ENCODE data around the gene PIP5K1A. TPM values are rescaled to one million over a fixed set of nuclear protein-coding genes. Genes with fewer than 3 reads are reported as not detected.

PIP5K1A gene
- total and polyA plus RNA-seq, 9 of the 15 experiments (the other 6 are each of a cell fraction or from before 2014, with no cell fraction given): 1.9 to 42.4 (median 18.8) TPM

DNA sequence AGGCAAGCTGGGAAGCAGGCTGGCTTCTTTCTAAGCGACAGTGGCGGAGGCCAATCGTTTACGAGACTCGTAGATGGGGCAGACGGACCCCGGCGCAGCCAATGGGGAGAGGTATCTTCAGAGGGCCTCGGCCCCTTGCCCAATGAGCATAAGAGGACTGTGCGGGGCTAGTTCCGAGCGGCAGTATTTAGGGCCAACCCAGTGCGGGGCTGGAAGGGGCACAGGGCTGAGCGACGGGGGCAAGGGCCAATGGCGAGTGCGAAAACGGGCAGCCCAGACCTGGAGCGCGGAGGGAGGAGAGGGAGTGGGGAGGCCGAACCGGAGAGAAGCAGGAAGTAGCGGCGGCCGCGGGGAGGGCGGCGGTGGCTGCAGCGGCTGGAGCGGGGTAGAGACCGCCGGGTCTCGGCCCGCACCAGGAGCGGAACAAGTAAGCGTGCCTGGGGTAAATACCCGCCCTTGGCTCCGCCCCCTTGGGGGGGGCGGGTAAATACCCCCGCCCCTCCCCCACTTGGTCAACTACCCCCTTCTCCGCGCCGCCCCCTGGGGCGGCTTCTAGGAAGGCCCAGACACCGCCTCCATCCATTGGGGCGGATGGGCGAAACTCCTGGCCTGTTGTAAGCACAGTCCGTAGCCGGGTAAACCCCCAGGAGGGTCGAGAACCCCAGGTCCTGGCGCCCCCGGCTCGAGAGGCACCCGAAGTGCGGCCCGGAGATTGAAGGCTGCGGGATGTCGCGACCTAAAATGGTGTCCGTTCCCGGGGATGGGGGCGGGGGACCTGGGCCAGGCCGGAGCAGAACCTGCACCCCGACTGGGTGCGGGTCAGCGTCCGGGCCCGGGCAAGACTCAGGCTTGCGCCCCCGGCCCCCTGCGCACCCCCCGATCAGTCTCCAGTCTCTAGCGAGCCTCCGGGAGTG is 83.9 kb downstream of the PIP5K1A start, which contains the start of gene ZNF687 (continued):
- 0 out of 2 replicates have a peak, but pooled peaks have one; percentile 19 for TF ChIP-seq ZNF143 (CRISPR knock-in tag; IDR thresholded peaks at IDR 0.05)
- 0 out of 2 replicates have a peak, but pooled peaks have one; percentile 19 for TF ChIP-seq KLF13 (tag; IDR thresholded peaks at IDR 0.05; ENCODE audit: borderline replicate concordance, low read depth)
- peak; percentile 11; the same call in 1 of the 2 replicates for TF ChIP-seq POLR2A (conservative IDR thresholded peaks at IDR 0.05)
- TF ChIP-seq NFYB (IDR thresholded peaks at IDR 0.05; ENCODE audit: extremely low read depth, insufficient read length): peak; percentile 88
- peak; percentile 23 to 58; a peak in 2 of 4 replicates for TF ChIP-seq FOXA3 (CRISPR knock-in tag; conservative IDR thresholded peaks at IDR 0.05 in 1 of 2, IDR thresholded peaks at IDR 0.05 in 1 of 2)
- TF ChIP-seq, protein P1, sequence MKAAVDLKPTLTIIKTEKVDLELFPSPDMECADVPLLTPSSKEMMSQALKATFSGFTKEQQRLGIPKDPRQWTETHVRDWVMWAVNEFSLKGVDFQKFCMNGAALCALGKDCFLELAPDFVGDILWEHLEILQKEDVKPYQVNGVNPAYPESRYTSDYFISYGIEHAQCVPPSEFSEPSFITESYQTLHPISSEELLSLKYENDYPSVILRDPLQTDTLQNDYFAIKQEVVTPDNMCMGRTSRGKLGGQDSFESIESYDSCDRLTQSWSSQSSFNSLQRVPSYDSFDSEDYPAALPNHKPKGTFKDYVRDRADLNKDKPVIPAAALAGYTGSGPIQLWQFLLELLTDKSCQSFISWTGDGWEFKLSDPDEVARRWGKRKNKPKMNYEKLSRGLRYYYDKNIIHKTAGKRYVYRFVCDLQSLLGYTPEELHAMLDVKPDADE (conservative IDR thresholded peaks at IDR 0.05; ENCODE audit: control insufficient read depth, low read depth, low read length): peak; percentile 44
- TF ChIP-seq SNRNP70 (optimal IDR thresholded peaks at IDR 0.05; ENCODE audit: low read depth, low read length): no peak
- TF ChIP-seq HEY1 (CRISPR knock-in tag; IDR thresholded peaks at IDR 0.05; ENCODE audit: borderline replicate concordance): no peak
- TF ChIP-seq, protein P2, sequence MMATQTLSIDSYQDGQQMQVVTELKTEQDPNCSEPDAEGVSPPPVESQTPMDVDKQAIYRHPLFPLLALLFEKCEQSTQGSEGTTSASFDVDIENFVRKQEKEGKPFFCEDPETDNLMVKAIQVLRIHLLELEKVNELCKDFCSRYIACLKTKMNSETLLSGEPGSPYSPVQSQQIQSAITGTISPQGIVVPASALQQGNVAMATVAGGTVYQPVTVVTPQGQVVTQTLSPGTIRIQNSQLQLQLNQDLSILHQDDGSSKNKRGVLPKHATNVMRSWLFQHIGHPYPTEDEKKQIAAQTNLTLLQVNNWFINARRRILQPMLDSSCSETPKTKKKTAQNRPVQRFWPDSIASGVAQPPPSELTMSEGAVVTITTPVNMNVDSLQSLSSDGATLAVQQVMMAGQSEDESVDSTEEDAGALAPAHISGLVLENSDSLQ (IDR thresholded peaks at IDR 0.05): peak; percentile 100
- peak in 1 of 2 experiments; percentile 69; a peak in 1 of 4 replicates for TF ChIP-seq KDM1A (IDR thresholded peaks at IDR 0.05)
- no peak for TF ChIP-seq EZH2 (IDR thresholded peaks at IDR 0.05; ENCODE audit: borderline replicate concordance, low read depth, low read length)
- TF ChIP-seq ETV5 (CRISPR knock-in tag; IDR thresholded peaks at IDR 0.05; ENCODE audit: low read depth): peak; percentile 41; the same call in 1 of the 2 replicates
- TF ChIP-seq ATF1 (CRISPR knock-in tag; IDR thresholded peaks at IDR 0.05): peak; percentile 39; the same call in 1 of the 2 replicates
- TF ChIP-seq ATF1 (tag; IDR thresholded peaks at IDR 0.05): peak; percentile 50; the same call in 1 of the 2 replicates
- TF ChIP-seq, protein P3, sequence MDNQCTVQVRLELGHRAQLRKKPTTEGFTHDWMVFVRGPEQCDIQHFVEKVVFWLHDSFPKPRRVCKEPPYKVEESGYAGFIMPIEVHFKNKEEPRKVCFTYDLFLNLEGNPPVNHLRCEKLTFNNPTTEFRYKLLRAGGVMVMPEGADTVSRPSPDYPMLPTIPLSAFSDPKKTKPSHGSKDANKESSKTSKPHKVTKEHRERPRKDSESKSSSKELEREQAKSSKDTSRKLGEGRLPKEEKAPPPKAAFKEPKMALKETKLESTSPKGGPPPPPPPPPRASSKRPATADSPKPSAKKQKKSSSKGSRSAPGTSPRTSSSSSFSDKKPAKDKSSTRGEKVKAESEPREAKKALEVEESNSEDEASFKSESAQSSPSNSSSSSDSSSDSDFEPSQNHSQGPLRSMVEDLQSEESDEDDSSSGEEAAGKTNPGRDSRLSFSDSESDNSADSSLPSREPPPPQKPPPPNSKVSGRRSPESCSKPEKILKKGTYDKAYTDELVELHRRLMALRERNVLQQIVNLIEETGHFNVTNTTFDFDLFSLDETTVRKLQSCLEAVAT (IDR thresholded peaks at IDR 0.05): peak in 1 of 2 experiments; percentile 100; a peak in 2 of 4 replicates
- TF ChIP-seq NR4A1 (CRISPR knock-in tag; IDR thresholded peaks at IDR 0.05): 0 out of 2 replicates have a peak, but pooled peaks have one; percentile 12
- TF ChIP-seq NR4A1 (tag; IDR thresholded peaks at IDR 0.05): no peak
- TF ChIP-seq ZC3H8 (IDR thresholded peaks at IDR 0.05): 0 out of 2 replicates have a peak, but pooled peaks have one; percentile 33
- no peak for TF ChIP-seq SMARCE1 (IDR thresholded peaks at IDR 0.05)
- TF ChIP-seq, protein P4, sequence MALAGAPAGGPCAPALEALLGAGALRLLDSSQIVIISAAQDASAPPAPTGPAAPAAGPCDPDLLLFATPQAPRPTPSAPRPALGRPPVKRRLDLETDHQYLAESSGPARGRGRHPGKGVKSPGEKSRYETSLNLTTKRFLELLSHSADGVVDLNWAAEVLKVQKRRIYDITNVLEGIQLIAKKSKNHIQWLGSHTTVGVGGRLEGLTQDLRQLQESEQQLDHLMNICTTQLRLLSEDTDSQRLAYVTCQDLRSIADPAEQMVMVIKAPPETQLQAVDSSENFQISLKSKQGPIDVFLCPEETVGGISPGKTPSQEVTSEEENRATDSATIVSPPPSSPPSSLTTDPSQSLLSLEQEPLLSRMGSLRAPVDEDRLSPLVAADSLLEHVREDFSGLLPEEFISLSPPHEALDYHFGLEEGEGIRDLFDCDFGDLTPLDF (CRISPR knock-in tag; IDR thresholded peaks at IDR 0.05): no peak
- TF ChIP-seq ZNF263 (CRISPR knock-in tag; IDR thresholded peaks at IDR 0.05; ENCODE audit: borderline replicate concordance): 0 out of 2 replicates have a peak, but pooled peaks have one; percentile 38
- TF ChIP-seq PYGO2 (tag; IDR thresholded peaks at IDR 0.05): no peak
- TF ChIP-seq HNRNPLL (IDR thresholded peaks at IDR 0.05; ENCODE audit: low read depth, low read length, poor library complexity, severe bottlenecking): peak; percentile 56
- peak; percentile 68 for TF ChIP-seq CXXC5 (CRISPR knock-in tag; IDR thresholded peaks at IDR 0.05)

All from K562 (cell line).